M059J (cell line): ENCODE data around the gene FUCA2. TPM values are rescaled to one million over a fixed set of nuclear protein-coding genes. Genes with fewer than 3 reads are reported as not detected.
"Not testable (repeated sequence)": the region's sequence is repeated elsewhere in the genome, so short reads cannot be mapped to it uniquely, and the experiment has no call there.

Experiments
- DNase-seq: peaks from one replicate; pipeline ENCODE4 v3.0.0-alpha.2; 2012; ENCODE audit warnings: low read depth
- total RNA-seq: library from RNA; depleted of rRNA; stranded (reverse); fragments of >200 nt; shearing (Covaris generic); gene quantifications from 2 replicates; pipeline ENCODE4 v1.2.3, GENCODE V29; 2014

The FUCA2 gene
- total RNA-seq, 1 experiment from 2014 or later: 183 TPM

DNA sequence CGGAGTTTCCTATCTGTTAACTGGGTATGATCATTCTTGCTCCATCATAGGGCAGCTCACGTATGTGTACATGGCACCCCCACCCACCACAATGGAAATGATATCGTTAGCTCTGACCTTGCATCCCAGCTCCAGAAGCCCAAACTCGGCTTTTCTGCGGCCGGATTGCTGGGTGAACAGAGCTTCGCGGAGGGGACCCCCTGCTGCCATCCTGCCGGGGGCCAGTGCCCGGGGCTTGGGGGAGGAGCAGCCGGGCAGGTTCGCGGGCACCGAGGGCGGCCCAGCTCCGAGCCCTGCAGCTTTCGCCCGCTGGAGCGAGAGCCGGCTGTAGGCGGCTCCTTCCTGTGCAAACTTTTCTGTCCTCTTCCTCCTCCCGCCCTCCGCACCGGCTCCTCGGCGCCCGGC, 24.9 kb upstream of the FUCA2 start:
- DNase-seq: peak; percentile 65

DNA sequence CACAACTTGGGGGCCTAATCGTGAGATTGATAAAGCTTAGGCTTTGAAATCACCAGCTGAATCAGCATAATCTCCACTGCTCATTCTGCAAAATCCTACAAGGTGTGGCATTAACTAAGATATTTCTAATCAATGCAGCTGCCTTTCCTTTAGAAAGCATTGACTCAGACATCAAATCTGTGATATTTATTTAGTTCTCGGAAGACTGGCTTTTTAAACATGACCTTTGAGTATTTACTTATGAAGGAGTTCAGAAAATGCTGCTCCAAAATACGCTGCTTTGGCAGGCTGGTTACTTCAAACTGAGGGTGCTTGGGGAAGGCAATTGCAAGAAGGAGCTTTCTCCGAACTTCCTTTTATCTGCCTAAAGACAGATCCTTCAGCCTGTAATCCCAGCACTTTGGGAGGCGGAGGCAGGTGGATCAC, 23.7 kb upstream of the FUCA2 start:
- no peak for DNase-seq

DNA sequence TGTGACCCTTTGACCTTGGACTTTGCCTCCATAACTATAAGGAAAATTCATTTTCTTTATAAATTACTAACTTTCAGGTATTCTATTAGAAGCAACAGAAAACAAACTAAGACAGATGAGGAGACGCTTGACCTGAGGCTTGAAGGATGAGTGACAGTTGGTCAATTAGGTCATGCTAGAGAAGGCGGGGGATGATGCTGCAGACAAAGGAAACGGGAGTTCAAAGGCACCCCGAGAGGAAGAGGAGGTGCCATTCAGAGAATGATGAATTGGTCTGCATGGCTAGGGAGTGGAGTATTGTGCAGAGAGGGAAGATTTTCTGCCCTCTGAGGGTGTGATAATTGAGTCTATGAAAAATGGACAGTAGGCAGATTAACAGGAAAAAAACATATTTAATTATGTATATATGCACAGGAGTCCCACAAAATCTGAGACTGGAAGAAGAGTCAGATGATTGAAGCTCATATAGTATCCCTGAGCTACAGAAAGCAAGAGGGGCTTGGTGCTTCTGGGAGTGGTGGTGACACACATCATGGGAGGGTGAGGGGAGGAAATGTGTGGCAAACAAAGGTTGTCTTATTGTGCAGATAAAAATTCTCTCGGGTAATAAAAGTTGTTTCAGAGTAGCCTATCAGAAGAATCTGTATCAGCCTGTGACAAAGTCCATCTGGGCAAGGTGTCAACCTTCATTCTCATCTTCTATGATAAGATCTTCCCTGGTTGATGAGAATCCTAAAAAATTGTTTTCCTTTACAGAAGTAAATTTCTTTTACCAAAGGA, 20.4 kb upstream of the FUCA2 start:
- DNase-seq: no peak

DNA sequence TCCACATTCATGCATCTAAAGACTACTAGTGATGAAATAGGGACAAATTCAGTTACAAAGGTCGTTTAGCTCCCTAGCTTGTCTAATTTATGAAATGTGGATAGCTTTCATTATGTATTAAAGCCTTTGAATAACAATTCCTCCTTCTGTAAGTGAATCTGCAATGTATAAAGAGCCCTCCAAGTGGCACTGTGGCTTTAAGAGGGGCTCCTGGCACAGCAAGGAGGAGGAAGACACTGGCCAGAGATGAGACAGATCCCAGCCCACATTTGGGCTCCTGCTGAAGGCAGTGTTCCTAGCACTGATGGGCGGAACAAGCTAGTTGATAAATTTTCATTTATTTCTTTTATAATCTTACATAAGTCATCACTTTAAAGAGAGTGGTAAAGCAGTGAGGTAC, 17.6 kb upstream of the FUCA2 start:
- peak; percentile 30 for DNase-seq

DNA sequence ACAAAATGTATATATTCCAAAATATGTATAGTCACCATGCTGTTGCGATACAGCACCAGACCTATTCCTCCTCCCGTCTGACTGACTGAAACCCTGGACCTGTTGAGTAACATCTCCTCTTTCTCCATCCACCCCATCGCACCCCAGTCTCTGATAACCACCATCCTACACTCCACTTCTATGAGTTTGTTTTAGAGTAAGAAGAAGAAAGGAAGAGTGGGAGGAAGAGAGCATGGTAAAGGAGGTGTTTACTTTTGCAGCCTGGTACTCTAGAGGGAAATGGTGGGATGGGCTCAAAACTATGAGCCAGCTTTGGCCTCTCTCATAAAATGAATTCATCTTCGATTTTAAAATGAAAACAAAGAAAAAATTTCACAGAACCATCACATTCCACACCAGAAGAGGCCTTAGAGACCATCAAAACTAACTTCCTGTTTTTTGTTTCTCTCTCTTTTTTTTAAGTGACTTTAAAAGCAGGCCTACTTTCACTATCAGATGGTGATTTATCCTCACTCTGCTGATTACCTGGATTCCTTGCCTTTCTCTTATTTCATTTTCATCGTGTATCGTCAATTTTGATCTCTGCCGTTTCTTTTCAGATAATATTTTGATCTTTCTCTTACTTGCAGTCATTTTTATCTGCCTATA, 16.8 kb upstream of the FUCA2 start:
- DNase-seq: no peak

DNA sequence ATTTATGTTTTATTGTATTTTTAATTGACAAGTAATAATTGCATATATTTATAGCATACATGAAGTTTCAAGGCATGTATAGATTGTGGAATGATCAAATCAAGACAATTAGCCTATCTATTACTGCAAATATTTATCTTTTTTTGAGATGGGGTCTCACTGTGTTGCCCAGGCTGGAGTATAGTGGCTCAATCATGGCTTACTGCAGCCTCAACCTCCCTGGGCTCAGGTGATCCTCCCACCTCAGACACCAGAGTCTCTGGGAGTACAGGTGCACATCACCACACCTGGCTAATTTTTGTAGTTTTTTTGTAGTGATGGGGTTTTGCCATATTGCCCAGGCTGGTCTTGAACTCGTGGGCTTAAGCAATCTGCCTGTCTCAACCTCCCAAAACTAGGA, 16.2 kb upstream of the FUCA2 start:
- DNase-seq: no peak

DNA sequence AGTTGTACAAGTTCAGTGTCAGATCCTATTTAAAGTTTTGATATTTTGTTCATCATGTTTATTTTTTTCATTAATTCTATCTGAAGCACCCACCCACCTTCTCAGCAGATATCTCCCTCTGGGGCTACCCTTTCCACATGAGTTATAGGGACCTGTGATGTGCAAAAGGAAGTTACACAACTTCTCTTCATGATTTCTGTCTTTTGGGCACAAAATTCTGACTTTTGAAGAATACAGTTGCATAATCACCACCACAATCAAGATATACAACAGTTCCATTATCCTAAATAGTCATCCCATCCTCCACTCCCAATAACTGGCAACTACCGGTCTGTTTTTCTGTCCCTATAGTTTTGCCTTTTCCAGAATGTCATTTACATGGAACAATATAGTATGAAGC, 13.8 kb upstream of the FUCA2 start:
- DNase-seq: no peak

DNA sequence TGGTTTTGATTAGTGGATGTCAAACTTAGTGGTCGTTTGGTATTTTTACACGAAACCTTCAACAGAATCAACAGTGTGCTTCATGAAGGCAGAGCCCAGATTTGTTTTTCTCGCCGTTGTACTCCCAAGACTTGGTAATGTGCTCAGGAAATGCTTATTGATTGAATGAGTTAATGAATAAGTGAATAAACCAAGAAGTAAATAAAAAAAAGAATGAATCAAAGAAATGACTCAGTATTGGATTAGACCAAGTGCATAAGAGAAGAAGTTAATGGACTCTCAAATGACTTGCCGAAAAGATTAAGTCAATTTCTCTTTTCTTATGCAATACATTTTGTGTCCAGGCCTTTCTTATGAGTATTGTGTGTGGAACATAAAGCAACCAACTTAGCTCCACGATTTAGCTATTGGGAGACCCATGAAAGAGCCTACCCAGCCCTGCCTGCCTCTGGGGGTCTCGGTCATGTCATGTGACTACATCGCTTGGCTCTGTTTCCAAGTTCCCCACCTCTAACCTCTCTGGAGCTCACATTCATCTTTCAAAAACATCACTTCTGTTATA, 10.6 kb upstream of the FUCA2 start:
- no peak for DNase-seq

DNA sequence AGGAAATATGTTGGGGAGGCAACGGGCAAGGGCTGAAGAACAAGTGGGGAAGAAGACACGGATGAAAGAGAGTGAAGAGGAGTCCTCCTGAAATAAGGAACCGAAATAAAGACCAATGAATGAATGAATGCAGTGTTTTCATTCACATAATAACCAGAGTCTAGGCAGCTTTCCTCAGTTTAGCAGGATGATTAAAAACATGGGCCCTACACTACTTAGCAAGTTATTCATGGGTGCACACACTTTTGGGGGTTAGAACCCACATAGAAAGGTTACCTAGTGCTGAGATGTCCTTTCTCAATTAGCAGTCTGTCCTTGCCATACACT, 5.9 kb upstream of the FUCA2 start:
- no peak for DNase-seq

DNA sequence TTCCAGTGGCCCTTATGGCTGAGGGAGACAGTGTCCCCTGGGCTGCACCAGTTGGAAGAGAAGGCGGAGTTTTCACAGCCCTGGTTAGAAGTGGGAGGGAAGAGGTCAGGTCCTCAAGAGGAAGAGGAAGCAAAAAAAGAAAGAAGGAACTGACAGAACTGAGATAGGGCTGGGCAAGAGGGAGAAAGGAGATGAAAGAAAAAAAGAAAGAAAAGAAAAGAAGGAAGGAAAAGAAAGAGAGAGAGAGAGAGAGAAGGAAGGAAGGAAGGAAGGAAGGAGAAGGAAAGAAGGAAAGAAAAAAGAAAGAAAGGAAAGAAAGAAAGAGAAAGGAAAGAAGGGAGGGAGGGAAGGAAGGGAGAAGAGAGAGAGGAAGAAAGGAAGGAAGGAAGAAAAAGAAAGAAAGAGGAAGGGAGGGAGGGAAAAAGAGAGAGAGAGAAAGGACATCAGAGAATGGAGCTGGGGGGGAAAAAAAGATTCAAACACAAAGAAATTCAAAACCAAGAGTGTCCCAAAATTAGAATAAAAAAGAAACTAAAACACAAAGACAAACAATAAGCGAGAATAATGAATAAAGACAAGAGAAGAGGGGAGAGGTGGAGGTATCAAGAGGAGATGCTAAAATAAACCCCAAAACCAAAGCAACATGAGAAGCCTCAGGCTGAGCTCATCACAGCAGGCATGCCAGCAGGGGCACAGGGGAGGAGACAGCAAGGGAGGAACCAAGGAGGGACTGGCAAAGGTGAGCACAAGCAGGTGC, 5.3 kb upstream of the FUCA2 start:
- no peak for DNase-seq

DNA sequence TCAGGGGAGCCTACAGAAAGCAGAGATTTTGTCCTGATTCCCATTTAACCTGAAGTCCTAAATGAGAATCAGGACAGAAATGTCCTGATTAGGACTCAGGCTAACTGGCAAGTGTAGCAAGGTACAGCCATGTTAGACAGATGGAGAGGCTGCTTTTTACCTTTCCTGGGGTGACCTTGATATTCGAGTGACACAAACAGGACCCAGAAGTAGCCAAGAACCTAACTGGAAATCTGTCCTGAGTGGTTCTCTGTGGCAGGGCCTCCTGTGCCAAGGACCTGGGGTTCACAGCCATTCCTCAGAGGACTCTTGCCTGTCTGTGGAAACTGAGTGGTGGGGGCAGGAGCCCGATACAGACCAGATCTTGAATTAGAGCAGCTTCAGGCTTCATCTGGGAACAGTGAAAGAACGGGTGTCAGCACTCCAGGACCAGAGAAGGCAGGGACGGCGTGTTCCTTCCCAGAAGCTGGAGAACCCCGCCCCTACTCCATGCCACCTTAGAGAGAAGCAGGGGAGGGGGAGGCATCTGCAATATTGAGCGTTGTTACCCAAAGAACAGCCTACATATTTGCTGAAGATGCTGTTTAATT, 4.3 kb upstream of the FUCA2 start:
- no peak for DNase-seq

DNA sequence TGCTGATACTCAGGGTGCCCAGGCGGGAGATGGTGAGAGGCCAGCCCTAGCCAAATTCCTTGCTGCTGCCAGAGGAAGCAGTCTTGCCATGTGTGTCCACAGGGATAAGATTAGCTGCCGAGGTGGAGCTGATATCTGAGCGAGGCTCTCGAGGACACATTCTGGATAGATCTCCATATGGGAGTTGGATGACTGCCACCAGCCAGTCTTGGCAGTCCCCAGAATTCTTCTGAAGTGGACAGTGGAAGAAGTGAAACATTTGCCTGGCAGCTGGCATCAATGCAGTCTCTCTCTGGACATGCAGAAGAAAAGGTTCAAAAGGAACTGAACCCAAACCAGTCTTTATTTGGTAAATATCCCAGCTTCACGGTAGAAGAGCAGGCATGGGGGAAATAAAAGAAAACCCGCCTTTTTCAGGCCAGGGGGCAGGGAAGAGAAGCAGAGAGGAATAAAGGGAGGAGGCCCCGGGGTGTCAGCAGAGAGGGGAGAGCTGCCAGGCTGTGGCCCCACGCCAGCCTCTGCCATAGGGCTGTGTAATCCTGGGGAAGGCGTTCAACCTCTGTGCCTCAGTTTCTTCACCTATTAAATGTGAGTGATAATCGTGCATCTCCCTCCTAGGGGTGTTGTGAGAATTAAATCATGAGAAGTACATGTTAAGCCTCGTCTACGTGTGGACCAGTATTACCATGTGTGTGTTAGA, 3.7 kb upstream of the FUCA2 start:
- DNase-seq: peak; percentile 31

DNA sequence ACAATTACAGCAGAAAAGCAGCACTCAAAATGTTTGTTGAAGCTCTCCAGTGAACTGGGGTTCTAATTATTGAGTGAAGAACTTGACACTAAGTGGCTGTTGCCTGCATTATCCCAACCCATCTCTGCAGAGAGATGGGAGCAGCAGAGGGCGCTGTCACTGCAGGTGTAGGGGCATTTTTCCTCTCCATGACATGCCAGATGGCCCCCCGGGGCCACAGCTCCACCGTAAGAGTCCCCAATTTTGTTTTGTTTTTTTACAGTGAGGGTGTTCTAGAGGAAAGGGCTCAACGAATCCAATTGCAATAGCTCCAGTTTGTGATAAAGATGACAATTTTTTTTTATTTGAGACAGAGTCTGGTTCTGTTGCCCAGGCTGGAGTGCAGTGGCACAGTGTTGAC, 1.9 kb upstream of the FUCA2 start:
- peak; percentile 20 for DNase-seq

DNA sequence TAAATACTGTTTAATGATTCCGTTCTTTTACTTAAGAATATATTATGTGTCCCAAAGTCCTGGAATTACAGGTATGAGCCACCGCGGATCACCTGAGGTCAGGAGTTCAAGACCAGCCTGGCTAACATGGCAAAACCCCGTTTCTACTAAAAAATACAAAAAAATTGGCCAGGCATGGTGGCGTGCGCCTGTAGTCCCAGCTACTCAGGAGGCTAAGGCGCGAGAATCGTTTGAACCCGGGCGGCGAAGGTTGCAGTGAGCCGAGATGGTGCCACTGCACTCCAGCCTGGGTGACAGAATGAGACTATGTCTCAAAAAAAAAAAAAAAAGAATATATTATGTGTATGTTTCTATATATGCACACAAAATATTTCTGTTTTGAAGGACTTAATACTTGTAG, 1.2 kb downstream of the FUCA2 start:
- DNase-seq: not testable (repeated sequence)

DNA sequence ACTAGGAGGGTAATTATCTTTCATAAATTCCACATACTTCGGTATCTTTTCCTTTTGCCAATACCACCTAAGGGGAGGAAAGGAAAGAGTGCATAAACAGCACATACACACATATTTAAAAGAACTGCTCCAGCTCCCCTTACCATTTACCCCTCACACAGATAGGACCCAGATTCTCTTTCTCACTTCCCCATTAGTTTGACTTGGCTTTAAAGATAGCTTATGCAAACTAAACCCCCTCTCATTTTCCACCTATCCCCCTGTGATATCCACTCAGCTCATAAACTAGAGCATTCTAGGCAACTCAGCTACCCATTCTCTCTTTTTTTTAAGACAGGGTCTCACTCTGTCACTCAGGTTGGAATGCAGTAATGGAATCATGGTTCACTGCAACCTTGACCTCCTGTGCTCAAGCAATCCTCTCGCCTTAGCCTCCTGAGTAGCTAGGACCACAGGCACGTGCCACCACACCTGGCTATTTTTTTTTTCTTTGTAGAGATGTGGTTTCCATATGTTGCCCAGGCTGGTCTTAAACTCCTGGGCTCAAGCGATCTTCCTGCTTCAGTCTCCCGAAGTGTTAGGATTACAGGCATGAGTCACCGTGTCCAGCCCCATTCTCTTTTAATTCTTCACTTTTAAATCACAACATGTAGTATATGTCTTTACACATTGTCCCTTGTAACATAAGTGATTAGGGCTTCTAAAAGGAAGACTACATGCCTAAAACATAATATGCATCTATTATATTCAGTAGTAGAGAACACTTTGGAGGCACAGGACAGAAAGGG, 4.0 kb downstream of the FUCA2 start:
- peak; percentile 35 for DNase-seq

DNA sequence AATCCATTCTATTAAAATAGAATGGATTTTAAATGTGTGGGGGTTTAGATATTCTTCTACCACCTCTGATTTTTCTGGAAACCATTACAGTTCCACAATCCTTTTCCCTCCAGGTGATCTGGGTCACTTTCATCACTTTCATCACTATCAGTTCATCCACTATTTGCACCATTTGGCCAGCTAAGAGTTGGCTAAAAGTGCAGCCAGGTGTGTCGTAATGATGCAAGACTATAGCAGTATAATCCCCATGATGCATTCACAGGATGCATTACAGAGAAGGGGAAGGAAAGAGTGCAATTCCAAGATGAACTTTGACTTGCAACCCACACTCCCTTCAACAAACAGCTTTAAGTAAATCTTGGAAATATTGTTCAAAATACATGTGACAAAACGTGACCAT, 4.9 kb downstream of the FUCA2 start:
- no peak for DNase-seq

DNA sequence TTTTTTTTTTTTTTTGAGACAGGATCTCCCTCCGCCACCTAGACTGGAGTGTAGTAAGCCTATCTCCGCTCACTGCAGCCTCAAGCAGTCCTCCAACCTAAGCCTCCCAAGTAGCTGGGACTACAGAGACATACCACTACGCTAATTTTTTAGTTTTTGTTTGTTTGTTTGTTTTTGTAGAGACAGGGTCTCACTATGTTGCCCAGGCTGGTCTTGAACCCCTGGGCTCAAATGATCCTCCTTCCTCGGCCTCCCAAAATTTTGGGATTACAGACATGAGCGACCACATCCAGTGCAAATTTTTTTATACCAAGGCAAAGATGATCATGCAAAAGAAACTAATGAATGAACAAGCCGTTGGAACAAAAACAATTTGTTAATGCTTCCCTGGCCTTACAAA, 5.3 kb downstream of the FUCA2 start:
- no peak for DNase-seq

DNA sequence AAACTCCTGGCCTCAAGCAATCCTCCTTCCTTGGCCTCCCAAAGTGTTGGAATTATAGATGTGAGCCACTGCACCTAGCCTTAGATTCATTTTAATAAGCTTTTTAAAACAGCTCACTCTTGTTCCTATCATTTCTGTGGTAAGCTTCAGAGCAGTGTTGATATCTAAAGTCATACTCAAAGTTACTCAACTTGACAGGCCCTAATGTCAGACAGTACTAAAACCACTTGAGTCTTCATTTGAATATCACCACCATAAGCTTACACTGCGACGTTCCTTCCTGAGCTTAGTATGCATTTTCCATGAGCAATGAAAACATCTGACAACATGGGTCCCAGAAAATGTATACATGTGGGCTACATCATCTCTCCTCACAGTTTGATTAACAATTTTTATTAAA, 6.0 kb downstream of the FUCA2 start:
- DNase-seq: no peak

DNA sequence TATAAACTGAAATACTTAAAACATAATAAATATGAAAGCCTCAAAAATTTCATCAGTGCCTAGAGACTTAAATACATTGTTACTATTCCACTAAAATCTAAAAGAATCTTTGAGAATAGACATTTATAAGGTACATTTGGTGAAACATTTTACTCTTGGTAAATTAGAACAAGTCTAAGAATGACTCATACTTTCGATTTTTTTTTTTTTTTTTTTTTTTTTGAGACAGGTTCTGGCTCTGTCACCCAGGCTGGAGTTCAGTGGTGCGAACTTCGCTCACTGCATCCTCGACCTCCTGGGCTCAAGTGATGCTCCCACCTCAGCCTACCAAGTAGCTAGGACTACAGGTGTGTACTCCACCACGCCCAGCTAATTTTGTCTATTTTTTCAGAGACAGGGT, 6.4 kb downstream of the FUCA2 start:
- no peak for DNase-seq

DNA sequence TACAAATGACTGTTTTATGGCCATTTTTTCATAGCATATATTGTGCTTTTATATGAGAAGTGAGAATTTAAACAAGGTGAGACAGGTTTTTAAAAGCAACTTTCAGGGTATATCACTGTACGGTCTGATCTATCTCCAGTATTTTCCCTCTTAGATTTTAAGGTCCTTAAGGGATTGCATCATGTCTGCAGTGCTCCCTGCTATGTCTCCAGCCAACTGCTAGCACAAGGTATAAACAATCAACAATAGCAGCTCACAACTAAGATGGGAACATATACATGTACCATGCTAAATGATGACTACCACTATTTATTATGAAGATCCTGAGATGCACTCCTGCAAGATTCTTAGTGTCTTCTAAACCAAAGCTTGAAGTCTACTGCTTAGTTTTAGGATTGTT, 7.2 kb downstream of the FUCA2 start:
- no peak for DNase-seq

DNA sequence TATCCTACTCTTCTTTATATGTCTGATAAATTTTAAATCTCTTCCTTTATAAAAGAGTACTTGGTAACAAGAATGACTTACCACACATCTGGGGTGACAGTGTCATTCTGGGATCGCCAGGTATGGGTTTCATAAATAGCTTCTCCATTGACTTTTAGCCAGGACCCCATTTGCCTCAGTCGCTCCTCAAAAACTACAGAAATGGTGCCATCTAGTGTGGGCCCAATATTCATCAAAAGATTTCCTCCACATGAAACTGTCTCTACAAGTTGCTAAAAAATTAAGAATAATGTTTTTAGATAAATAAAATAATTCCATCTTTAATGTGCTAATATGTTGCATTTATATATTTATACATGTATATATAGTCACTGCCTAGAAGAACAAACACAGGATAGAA, 9.7 kb downstream of the FUCA2 start:
- no peak for DNase-seq
